GM18951 (cell line): ENCODE results near the gene MUC2.

ENCODE experiments used
- POLR2A ChIP-seq: IDR thresholded peaks from 4 replicates; pipeline ENCODE4 v1.6.1; 2011; ENCODE audit warnings: mild to moderate bottlenecking; ENCODE audit not compliant: insufficient read length, insufficient read depth; ENCODE audit errors: extremely low read depth
- in situ Hi-C: fragments of 300-500 bp; cut with MboI; formaldehyde crosslinking; loops from one replicate; pipeline ENCODE4 v1.12.0; 2022; ENCODE audit warnings: low sequenced_read_pairs, mixed read lengths, inconsistent platforms; ENCODE audit not compliant: unreplicated experiment

The MUC2 gene

DNA sequence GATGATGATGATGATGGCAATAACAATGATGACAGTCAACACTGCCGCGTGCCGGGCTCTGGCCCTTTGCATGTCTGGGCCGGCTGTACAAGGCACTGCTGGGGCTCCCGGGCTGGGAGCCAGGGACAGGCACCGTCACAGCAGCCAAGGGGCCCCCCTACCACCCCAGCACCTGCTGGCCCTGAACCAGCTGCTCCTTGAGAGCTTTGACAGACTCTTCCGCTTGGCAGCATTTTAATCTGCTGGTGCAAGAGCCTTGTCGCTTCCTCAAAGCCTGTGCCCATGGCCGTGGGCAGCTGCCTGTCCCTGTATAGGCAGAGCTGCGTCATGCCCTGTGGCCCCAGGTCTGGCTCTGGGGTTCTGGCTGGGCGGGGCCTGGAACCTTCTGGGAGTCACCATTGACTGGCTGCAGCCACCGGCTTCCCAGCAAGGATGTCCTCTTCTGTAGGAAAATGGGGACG lies 25.2 kb upstream of the MUC2 start:
- TF ChIP-seq POLR2A = no peak

DNA sequence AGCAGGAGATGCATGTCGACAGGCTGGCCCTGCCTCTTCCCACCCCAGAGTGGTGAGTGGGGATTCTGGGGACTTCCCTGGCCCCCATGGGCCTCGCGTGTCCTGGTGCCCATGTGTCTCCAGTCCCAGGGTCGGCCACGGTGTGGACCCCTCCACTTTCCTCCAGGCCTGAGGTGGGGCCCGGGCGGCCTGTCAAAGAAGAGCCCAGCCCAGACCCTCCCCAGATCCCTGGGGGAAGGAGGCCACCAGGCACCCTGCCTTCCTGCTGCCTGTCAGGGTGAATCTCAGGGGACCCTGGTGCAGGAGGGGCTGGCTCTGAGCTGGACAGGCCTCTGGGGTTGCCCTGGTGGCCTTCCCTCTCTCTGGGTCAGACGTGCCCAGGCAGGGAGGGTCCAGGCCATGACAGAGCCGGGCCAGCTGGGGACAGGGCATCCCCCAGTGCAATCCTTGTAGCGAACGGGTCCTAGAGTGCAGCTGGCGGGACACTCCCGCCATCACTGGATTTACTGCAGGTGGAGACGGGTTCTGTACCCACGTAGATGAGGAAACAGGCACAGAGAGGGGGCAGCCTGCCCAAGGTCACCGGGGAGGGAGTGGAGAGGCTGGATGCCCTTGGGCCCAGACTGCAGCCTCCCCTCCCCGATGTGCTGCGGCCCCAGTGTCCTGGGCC lies 24.6 kb upstream of the MUC2 start:
- TF ChIP-seq POLR2A = no peak
- in situ Hi-C loops = loop anchor here (25.0 kb wide), 1 partner anchor 163 kb away; no protein-coding TSS in a partner anchor

More for the DNA sequence above, 25.2 kb upstream of the MUC2 start:
- in situ Hi-C loops = loop anchor here (25.0 kb wide), 1 partner anchor 162 kb away; no protein-coding TSS in a partner anchor

DNA sequence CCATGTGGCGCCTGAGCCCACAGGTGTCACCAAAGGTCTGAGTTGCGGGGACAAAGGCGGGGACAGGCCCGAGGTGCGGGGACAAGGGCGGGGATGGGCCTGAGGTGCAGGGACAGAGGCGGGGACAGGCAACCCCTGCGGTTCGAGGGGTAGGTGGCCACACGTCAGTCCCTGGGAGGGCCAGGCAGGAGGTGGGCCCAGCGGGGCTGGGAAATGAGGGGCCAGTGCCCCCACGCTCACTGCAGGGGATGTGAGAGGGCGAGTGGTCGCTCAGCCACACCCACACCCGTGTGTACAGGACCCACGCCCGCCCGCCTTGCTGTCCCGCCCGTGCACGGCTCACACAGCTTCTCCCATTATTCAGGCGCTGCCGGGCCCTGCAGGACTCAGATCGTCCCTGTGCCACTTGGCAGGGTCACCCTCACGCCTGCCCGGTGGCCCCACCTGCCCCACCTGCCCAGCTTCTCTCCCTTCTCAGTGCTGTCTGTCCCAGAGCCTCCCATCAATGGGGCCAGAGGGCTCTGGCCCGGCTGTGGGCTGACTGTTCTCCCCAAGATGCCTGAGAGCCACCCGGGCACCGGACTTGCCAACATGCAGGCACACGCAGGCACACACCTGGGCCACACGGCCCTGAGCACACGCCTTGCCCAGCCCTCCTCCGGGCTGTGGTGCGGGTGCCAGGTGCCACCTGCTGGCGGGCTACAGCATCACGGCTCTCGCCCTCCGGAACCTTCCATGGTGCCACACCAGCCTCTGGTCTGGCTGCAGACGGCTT lies 23.9 kb upstream of the MUC2 start:
- TF ChIP-seq POLR2A = no peak
- in situ Hi-C loops = no loop called here

DNA sequence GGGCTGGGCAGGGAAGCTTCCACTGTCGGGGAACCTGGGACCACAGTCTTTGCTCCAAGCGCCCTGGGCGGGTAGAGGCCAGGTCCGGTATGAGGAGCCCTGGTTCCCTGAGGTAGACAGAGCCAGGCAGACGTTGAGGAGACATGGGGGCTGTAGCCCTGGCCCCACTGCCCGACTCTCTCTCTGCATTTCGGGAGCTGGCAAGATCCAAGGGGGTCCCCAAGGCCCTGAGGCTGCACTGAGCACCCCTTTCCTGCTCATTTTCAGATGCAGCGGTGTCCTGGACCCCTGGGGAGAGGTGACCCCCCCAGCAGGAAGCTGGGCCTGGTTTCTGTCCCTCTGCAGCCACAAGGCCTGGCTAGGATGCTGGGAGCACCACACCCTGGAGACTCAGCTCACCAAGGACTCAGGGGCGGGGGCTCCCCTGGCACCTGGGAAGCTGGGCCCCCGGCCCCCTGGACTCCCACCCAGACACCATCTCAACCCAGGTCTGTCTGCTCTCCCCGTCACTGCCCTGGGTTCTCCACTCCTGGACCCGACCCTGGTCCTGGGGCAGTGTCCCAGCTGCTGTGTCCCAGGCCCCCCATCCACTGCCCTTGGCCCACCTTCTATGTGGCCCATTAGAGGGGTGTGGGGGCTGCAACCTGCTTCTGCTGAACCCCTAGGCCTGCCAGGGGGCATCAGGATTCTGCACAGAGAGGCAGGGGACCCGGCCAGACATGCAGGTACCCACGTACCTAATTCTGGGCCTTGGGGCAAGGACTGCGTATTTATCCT lies 23.1 kb upstream of the MUC2 start:
- no peak for TF ChIP-seq POLR2A
- in situ Hi-C loops = no loop called here

DNA sequence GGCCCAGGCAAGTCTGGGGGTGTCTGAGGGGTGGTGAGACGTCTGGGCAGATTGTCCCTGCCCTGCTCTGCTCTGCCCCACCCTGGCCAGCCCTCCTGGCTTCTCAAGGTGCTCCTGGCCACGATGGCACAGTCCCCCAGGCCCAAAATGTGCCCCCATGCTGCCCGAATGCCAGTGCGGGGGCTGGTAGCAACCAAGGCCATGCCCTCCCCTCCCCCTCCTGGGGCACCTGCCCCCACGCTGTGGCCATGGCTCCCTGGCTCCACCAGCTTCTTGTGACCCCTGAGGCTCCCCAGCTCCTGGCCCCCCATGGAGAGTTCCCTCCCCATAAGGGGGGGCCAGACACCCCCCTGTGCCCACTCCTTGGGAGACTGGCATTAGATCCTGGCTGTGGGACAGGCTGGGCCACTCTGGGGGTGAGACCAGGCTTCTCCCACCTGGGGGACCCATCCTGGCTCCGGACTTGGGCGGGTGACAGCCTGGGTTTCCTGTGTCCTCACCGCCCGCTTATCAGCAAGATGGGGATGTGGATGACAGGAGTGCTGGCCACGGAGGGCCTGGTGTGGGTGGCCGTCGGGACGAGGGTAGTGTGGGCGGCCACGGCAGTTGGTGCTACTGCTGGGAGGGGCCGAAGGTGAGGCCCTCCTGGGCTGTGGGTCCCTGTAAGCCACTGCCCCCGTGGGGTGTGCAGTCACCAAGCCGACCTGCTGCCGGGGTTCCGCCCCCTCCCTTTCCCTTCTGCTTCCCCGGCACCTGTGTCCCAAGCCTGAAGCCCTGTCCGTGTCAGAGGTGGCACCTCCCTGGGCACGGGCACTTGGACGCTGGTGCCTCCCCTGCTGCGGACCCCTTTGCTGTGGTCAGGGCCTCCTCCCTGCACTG lies 22.3 kb upstream of the MUC2 start:
- in situ Hi-C loops = no loop called here
- TF ChIP-seq POLR2A = no peak

DNA sequence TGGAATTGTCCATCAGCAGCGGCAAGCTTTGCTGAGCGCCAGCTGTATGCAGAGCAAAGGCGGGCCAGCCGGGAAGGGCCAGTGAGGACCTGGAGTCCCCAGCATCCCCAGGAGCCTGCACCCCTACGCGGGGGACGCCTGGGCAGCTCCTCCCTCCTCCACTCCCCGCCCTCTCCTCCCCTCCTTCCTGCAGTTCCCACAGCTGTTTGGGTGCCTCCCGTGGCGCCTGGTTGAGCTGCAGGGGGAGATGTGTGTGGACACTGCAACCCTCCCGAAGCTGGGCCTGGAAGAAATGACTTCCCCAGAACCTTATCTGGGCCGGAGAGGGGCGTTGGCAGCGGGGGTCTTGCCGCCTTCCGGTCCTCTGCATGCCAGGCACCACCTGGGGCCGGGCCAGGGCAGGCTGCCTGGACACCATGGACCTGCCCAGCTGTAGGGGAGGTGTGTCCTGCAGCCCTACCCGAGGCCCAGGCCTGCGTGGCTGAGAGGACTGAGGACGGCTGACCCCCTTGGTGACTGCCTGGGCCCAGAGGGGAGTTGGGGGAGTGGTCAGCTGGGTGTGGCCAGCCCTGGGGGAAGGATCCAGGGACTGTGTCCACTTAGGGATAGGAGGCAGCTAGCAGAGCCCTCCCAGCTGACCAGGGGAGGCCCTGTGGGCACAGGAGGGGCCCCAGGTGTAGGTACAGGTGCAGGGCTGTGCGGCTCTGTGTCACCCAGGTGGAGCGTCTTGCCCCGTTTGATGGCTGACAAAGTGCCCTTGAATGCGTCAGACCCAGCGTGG lies 21.4 kb upstream of the MUC2 start:
- in situ Hi-C loops = no loop called here
- TF ChIP-seq POLR2A = no peak

DNA sequence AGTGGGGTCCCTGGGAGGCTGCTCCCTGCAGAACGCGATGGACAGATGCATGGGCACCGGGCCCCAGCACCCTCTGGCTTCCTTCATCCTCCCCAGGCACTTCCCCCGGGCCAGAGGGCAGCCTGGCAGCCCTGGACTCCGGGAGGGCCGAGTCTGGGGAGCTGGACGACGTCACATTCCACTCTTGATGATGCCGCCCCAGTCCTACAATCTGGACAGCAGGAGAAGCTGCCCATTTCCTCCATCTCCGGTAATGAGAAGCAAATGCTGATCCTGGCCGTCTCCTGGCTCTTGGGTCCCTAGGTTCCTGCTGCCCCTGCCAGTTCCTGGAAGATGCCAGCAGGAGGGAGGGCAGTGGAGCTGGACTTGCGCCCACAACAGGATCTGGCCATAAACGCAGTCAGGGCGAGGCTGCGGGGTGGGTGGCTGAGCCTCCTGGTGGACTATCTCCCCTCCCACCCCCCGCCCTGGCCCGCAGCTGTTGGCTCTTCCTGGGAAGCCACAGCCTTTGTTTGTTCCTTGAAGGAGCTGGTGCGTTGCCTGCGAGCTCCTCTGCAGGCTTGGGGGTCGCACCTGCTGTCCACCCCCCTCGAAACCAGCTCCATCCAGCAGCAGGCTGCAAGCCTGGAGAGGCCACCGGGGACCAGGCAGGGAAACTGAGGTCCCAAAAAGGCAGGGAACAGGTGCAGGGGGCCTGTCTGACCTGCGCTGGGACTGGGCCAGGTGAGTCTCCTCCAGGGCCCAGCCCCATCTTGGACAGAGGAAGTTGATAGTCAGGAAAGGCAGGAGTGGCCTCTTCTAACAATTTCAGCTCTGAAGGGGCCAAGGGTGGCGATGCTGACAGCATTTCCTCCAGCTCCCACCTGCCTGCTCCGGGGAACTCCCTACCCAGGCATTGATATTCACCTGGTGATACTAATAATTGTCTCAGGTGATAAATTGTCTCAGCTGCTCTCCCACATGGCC lies 20.2 kb upstream of the MUC2 start:
- in situ Hi-C loops = no loop called here
- TF ChIP-seq POLR2A = no peak

DNA sequence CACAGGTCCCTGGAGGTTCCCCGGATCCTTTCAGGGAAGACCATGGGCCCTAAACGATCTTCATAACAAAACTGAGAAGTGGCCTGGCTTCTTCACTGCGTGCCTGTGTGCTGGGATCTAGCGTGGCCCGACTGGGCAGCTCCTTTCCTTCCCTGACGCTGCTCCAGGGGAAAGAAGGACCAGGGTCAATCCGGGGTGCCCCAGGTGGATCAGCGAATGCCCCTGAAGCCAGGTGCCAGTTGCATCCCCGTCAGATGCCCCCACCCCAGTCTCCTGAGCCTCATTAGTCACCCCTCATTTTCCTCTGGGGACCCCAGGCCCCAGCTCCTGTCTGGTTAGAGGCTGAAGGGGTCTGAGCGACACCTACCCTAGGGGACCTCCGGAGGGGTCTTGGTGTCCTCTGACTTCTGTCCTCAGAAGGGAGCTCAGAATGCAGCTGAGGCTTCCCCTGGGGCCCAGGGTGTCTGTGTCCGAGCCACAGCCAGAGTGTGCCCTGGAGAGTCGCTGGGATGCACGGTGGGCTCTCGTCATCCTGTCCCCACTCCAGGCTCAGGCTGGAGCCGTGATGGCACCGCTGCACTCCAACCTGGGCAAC lies 19.5 kb upstream of the MUC2 start:
- in situ Hi-C loops = no loop called here
- no peak for TF ChIP-seq POLR2A

DNA sequence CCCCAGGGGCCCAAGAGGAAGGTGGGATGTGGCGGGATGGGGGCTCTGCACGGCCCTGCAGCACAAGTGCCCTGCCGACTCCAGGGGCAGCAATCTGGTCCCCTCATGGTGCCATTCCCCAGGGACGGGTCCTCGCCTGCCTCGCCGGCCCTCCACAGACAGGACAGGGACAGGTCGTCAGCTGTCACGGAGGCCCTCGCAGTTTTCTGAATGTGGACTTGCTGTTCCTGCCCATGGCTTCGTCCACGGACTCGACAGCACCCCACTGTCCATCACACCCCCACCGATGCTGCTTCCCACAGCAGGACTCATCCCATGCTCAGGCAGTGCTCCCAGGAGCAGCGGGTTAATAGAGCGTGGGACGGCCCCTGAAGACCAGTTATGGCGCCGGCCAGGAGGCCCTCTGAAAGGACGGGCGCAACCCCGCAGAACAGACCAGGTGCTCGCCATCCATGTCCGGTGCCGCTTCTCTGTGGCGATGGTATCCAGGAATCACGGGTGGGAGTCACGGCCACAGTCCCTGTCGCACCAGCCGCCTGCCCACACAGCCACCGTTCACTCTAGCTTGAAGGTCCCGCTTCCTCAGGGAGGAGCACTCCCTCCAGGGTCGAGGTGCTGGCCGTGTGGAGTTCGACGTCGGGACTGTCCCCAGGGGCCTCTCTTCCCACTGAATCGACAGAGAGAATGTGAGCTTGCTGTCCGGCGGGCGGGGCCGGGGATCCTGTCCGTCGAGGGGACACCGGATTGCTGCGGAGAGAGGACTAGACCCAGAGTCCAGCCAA lies 18.5 kb upstream of the MUC2 start:
- TF ChIP-seq POLR2A = no peak
- in situ Hi-C loops = no loop called here

DNA sequence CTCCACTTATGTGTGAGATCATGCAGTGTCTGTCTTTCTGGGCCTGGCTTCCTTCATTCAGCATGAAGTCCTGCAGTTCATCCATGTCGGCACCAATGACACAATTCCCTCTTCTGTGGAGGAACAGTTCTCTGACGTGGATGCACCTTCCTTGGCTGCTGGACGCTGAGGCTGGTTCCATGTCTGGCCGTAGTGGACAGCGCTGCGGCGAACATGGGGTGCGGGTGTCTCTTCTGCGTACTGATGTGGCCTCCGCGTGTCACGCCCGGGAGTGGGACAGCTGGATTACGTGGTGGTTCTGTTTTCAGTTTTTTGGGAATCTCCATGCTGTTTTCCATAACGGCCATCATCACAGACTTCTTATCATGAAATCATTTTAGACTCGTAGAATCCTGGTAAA lies 16.9 kb upstream of the MUC2 start:
- no peak for TF ChIP-seq POLR2A
- in situ Hi-C loops = no loop called here
